ENCODE measurements around the gene LRRC8D.

GRCh38 chr1:89890085-89890752, 69.4 kb downstream of the LRRC8D start:
- TF ChIP-seq FOXA1 (IDR thresholded peaks at IDR 0.05) (no peak), TARDBP (IDR thresholded peaks at IDR 0.05) (no peak), SUZ12 (IDR thresholded peaks at IDR 0.05) (no peak), ZNF384 (IDR thresholded peaks at IDR 0.05) (no peak), FOXM1 (IDR thresholded peaks at IDR 0.05; ENCODE audit: borderline replicate concordance) (no peak), SP1 (IDR thresholded peaks at IDR 0.05) (no peak)

Data from HEK293T (cell line).